ENCODE results near the gene CALHM5.

Gene CALHM5

GRCh38 chr6:116467514-116467913 lies 43.9 kb upstream of the CALHM5 start:
- TF ChIP-seq ZNF565 (CRISPR knock-in tag; conservative IDR thresholded peaks at IDR 0.05; ENCODE audit: low read depth): no peak
- no peak for TF ChIP-seq SNAI2 (CRISPR knock-in tag; IDR thresholded peaks at IDR 0.05)
- no peak for TF ChIP-seq POU6F1 (CRISPR knock-in tag; IDR thresholded peaks at IDR 0.05; ENCODE audit: borderline replicate concordance, low read depth)
- no peak for TF ChIP-seq ESRRG (CRISPR knock-in tag; IDR thresholded peaks at IDR 0.05)
- TF ChIP-seq ZFP30 (CRISPR knock-in tag; IDR thresholded peaks at IDR 0.05): no peak
- no peak for TF ChIP-seq BACH2 (CRISPR knock-in tag; IDR thresholded peaks at IDR 0.05; ENCODE audit: borderline replicate concordance)
- TF ChIP-seq ARNTL (CRISPR knock-in tag; IDR thresholded peaks at IDR 0.05; ENCODE audit: borderline replicate concordance, low read depth): no peak
- no peak for TF ChIP-seq TSHZ2 (CRISPR knock-in tag; IDR thresholded peaks at IDR 0.05)
- TF ChIP-seq CSRNP3 (CRISPR knock-in tag; IDR thresholded peaks at IDR 0.05): no peak
- TF ChIP-seq PPARA (CRISPR knock-in tag; IDR thresholded peaks at IDR 0.05; ENCODE audit: borderline replicate concordance): no peak
- no peak for TF ChIP-seq TOX (CRISPR knock-in tag; IDR thresholded peaks at IDR 0.05; ENCODE audit: borderline replicate concordance)
- TF ChIP-seq ZNF70 (CRISPR knock-in tag; IDR thresholded peaks at IDR 0.05): no peak
- no peak for TF ChIP-seq PATZ1 (CRISPR knock-in tag; IDR thresholded peaks at IDR 0.05; ENCODE audit: borderline replicate concordance)
- ATAC-seq: no peak

GRCh38 chr6:116468293-116468692 lies 43.1 kb upstream of the CALHM5 start:
- TF ChIP-seq OSR1 (CRISPR knock-in tag; IDR thresholded peaks at IDR 0.05) (no peak), TCF4 (CRISPR knock-in tag; IDR thresholded peaks at IDR 0.05; ENCODE audit: borderline replicate concordance) (no peak), ARNTL (CRISPR knock-in tag; IDR thresholded peaks at IDR 0.05; ENCODE audit: borderline replicate concordance, low read depth) (no peak), PPARA (CRISPR knock-in tag; IDR thresholded peaks at IDR 0.05; ENCODE audit: borderline replicate concordance) (no peak), ZNF70 (CRISPR knock-in tag; IDR thresholded peaks at IDR 0.05) (no peak), POU6F1 (CRISPR knock-in tag; IDR thresholded peaks at IDR 0.05; ENCODE audit: borderline replicate concordance, low read depth) (no peak), TOX (CRISPR knock-in tag; IDR thresholded peaks at IDR 0.05; ENCODE audit: borderline replicate concordance) (no peak), CSRNP3 (CRISPR knock-in tag; IDR thresholded peaks at IDR 0.05) (no peak), CSDC2 (CRISPR knock-in tag; IDR thresholded peaks at IDR 0.05) (no peak), ISL1 (CRISPR knock-in tag; IDR thresholded peaks at IDR 0.05) (no peak), GLIS3 (CRISPR knock-in tag; IDR thresholded peaks at IDR 0.05) (no peak), ZNF8 (CRISPR knock-in tag; IDR thresholded peaks at IDR 0.05) (no peak), TSHZ2 (CRISPR knock-in tag; IDR thresholded peaks at IDR 0.05) (no peak), SNAI2 (CRISPR knock-in tag; IDR thresholded peaks at IDR 0.05) (no peak), PATZ1 (CRISPR knock-in tag; IDR thresholded peaks at IDR 0.05; ENCODE audit: borderline replicate concordance) (no peak), ZFP30 (CRISPR knock-in tag; IDR thresholded peaks at IDR 0.05) (no peak)
- no peak for ATAC-seq

All from SK-N-SH treated with all-trans-retinoic acid at 6 μM for 48 hours (cell line).